Liver (tissue), 9 donors: ENCODE data around the gene AIDA. TPM values are rescaled to one million over a fixed set of nuclear protein-coding genes. Genes with fewer than 3 reads are reported as not detected.

ENCODE experiments used
- DNase-seq: peaks from one replicate; pipeline ENCODE4 v3.0.0-alpha.2; 2017; ENCODE audit warnings: low spot score
- H3K27ac ChIP-seq, 2 donors: one replicate each; pipeline ENCODE4 v1.7.0; 2013; ENCODE audit warnings: inconsistent platforms in 2 of 2, low read length in 2 of 2, control low read depth in 1 of 2, low read depth in 1 of 2, mild to moderate bottlenecking in 1 of 2
- H3K27me3 ChIP-seq, 4 donors: one replicate each; pipeline versions ENCODE4 v1.6.1 to v1.7.0; 2013; ENCODE audit warnings: low read length in 3 of 4, inconsistent platforms in 1 of 4, mild to moderate bottlenecking in 1 of 4, moderate library complexity in 1 of 4; ENCODE audit not compliant: control insufficient read depth in 4 of 4, insufficient read depth in 4 of 4
- H3K36me3 ChIP-seq, 4 donors: one replicate each; pipeline versions ENCODE4 v1.6.1 to v1.7.0; 2013; ENCODE audit warnings: low read length in 3 of 4, mild to moderate bottlenecking in 3 of 4, low read depth in 1 of 4, moderate library complexity in 1 of 4; ENCODE audit not compliant: control insufficient read depth in 4 of 4, insufficient read depth in 3 of 4
- H3K4me1 ChIP-seq, 4 donors: one replicate each; pipeline versions ENCODE4 v1.6.1 to v1.7.0; 2013; ENCODE audit warnings: low read length in 3 of 4, mild to moderate bottlenecking in 3 of 4, moderate library complexity in 1 of 4; ENCODE audit not compliant: control insufficient read depth in 4 of 4, insufficient read depth in 4 of 4
- H3K4me3 ChIP-seq, 3 donors: one replicate each; pipeline versions ENCODE4 v1.6.1 to v1.7.0; 2013; ENCODE audit warnings: low read length in 3 of 3, control low read depth in 1 of 3, low read depth in 1 of 3, mild to moderate bottlenecking in 1 of 3
- H3K9ac ChIP-seq, 2 donors: one replicate each; pipeline ENCODE4 v1.7.0; 2013; ENCODE audit warnings: low read length in 2 of 2, mild to moderate bottlenecking in 2 of 2, moderate library complexity in 2 of 2, control low read depth in 1 of 2, low read depth in 1 of 2
- H3K9me3 ChIP-seq, 4 donors: one replicate each; pipeline versions ENCODE4 v1.6.1 to v1.7.0; 2013; ENCODE audit warnings: low read length in 3 of 4; ENCODE audit not compliant: control insufficient read depth in 4 of 4
- EGR1 ChIP-seq, 2 donors: IDR thresholded peaks; 2 replicates each; pipeline ENCODE4 v1.6.1; 2016 to 2018; ENCODE audit warnings: antibody characterized with exemption in 2 of 2, low read depth in 2 of 2
- FOXA1 ChIP-seq: IDR thresholded peaks from 2 replicates; pipeline ENCODE4 v1.6.1; 2016; ENCODE audit warnings: antibody characterized with exemption
- FOXA2 ChIP-seq: IDR thresholded peaks from 2 replicates; pipeline ENCODE4 v1.6.1; 2016; ENCODE audit warnings: antibody characterized with exemption
- GABPA ChIP-seq, 2 donors: IDR thresholded peaks in 1 of 2; conservative IDR thresholded peaks in 1 of 2; 2 replicates each; pipeline ENCODE4 v1.6.1; 2016; ENCODE audit warnings: antibody characterized with exemption in 2 of 2, mild to moderate bottlenecking in 1 of 2, moderate library complexity in 1 of 2
- HNF4A ChIP-seq, 2 donors: conservative IDR thresholded peaks; 2 replicates each; pipeline ENCODE4 v1.6.1; 2016; ENCODE audit warnings: antibody characterized with exemption in 2 of 2, mild to moderate bottlenecking in 2 of 2
- HNF4G ChIP-seq: IDR thresholded peaks from 2 replicates; pipeline ENCODE4 v1.6.1; 2016; ENCODE audit warnings: antibody characterized with exemption
- JUND ChIP-seq, 2 donors: IDR thresholded peaks; 2 replicates each; pipeline ENCODE4 v1.6.1; 2016; ENCODE audit warnings: antibody characterized with exemption in 2 of 2
- NR2F2 ChIP-seq: IDR thresholded peaks from 2 replicates; pipeline ENCODE4 v1.6.1; 2016; ENCODE audit warnings: antibody characterized with exemption
- RAD21 ChIP-seq, 2 donors: IDR thresholded peaks; 2 replicates each; pipeline ENCODE4 v1.6.1; 2016; ENCODE audit warnings: antibody characterized with exemption in 2 of 2, mild to moderate bottlenecking in 2 of 2
- RXRA ChIP-seq, 2 donors: IDR thresholded peaks; 2 replicates each; pipeline ENCODE4 v1.6.1; 2017 to 2018; ENCODE audit warnings: antibody characterized with exemption in 2 of 2, mild to moderate bottlenecking in 1 of 2
- SP1 ChIP-seq: IDR thresholded peaks from 2 replicates; pipeline ENCODE4 v1.6.1; 2018; ENCODE audit warnings: antibody characterized with exemption, mild to moderate bottlenecking
- TAF1 ChIP-seq: conservative IDR thresholded peaks from 2 replicates; pipeline ENCODE4 v1.6.1; 2016; ENCODE audit warnings: antibody characterized with exemption, mild to moderate bottlenecking
- YY1 ChIP-seq: IDR thresholded peaks from 2 replicates; pipeline ENCODE4 v1.6.1; 2016; ENCODE audit warnings: antibody characterized with exemption, mild to moderate bottlenecking
- WGBS: extraction: QIAGEN DNeasy Blood & Tissue Kit; methylation state at CpG from one replicate; pipeline ENCODE4 v1.1.7; 2013; 5-methylcytosine and 5-hydroxymethylcytosine counted together
- polyA plus RNA-seq, 2 donors: library from polyadenylated mRNA; stranded (reverse) in 1 of 2; unstranded in 1 of 2; fragments of 200-250 nt in 1 of 2; fragments of >200 nt in 1 of 2; fragmentation: Nextera tagmentation in 1 of 2; extraction: Ambion mirVana in 1 of 2; gene quantifications; one replicate each; pipeline versions ENCODE4 v1.2.1 to v1.2.3, GENCODE V29; 2013 to 2015
- total RNA-seq, 2 donors: library from RNA; depleted of rRNA; stranded (reverse); fragments of >200 nt; gene quantifications; one replicate each; pipeline ENCODE4 v1.2.3, GENCODE V29; 2014
- TF ChIP-seq, protein P1 (sequence below): IDR thresholded peaks from 2 replicates; pipeline ENCODE4 v1.6.1; 2016; ENCODE audit warnings: antibody characterized with exemption
- TF ChIP-seq, protein P2 (sequence below): fragments of 150-350 bp; IDR thresholded peaks from 2 replicates; pipeline ENCODE4 v1.5.1; 2017; ENCODE audit warnings: improper control_type of control experiment, low read depth, low read length; ENCODE audit not compliant: missing input control
- TF ChIP-seq, protein P3 (sequence below): IDR thresholded peaks from 2 replicates; pipeline ENCODE4 v1.6.1; 2016; ENCODE audit warnings: antibody characterized with exemption, mild to moderate bottlenecking
- TF ChIP-seq, protein P4 (sequence below): IDR thresholded peaks from 2 replicates; pipeline ENCODE4 v1.6.1; 2016; ENCODE audit warnings: antibody characterized with exemption
- TF ChIP-seq, protein P5 (sequence below): IDR thresholded peaks from 2 replicates; pipeline ENCODE4 v1.6.1; 2016; ENCODE audit warnings: antibody characterized with exemption
- donor health status: healthy.
- donor health status: healthy.
- donor health status: healthy.
- donor health status: healthy.
- donor health status: healthy.

AIDA gene
- total and polyA plus RNA-seq, 4 donors, result 9.3 to 48.2 (median 21.5) TPM

DNA sequence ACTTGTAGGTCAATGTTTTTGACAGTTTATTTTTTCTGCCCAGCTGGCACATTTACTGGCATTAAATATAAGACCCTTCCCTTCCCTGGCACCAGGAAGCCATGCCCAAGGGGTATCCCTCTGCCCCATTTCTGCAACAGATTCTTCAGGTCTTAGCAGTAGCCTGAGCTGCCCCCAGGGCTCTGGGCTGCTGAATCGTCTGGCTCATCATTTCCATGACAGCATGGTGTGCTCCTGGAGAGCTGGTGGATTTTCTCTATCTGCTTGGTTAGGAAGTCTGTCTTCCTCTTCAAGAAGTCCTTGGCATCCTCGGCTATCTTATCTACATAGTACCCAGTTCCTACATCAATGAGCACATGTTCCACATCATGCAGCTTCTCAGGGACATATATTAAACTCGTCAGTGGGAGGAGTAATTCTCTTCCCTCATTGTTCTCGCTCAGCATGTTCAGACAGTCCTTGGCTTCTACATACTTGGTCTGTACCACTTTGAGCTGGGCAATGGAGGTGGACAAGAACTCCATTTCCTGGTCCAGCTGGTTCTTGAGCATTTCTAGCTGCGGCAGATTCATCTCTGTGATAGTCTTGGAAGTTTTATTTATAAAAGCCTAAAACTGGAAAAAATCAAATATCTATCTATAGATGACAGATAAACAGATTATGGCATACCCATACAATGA is 70.9 kb downstream of the AIDA start:
- H3K27me3 ChIP-seq, result no peaks in the 10 kb centered on the region
- no peak overlapping the region for H3K9ac ChIP-seq
- no peaks in the 10 kb centered on the region for H3K9me3 ChIP-seq
- no peak overlapping the region for H3K4me3 ChIP-seq
- DNase-seq, result no peak
- WGBS, result 87% methylated on average over 5 of the region's 5 CpGs
- H3K4me1 ChIP-seq, result peaks cover 0 to 24% (median 9%) of the 10 kb centered on the region in 4 donors
- H3K36me3 ChIP-seq, result peaks cover 1 to 16% (median 6%) of the 10 kb centered on the region in 4 donors
- TF ChIP-seq FOXA2 (no peak), NR2F2 (no peak)
- TF ChIP-seq, protein P1, sequence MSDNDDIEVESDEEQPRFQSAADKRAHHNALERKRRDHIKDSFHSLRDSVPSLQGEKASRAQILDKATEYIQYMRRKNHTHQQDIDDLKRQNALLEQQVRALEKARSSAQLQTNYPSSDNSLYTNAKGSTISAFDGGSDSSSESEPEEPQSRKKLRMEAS, result no peak
- H3K27ac ChIP-seq, result no peak overlapping the region

DNA sequence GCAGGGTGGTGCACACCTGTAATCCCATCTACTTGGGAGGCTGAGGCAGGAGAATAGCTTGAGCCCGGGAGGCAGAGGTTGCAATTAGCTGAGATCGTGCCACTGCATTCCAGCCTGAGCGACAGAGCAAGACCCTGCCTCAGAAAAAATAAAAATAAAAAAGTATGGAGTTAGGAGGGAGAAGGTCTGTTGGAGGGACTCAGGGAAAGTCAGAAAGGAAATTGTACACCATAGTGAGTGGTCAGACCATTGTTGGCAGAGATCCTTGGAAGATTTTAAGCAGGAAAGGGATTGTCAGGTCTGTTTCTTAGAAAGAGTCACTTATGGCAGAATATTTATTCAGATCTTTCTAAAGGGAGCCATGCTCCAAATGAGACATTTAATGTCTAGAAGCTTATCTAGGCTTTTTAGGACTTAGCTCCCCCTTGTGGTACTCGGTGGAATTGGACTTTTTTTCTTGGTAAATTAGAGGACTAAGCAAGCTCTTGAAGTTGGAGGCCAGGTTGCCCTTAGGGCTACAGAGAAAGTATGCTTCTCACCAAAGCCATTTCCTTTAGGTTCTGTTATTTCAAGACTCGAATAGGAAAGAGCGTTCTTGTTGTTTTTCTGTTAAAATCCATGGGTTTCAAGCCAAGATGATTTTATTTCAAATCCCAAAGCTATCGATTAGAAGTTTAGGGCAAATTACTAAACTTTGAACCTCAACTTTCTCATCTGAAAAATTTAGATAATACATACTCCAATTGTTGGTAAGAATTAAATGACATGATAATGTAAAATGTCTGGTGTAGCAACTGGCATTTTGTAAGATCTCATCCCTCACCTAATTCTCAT is 77.9 kb downstream of the AIDA start:
- WGBS, result 47% methylated on average over 7 of the region's 7 CpGs
- Histone ChIP-seq H3K9me3 (no peaks in the 10 kb centered on the region), H3K27me3 (no peaks in the 10 kb centered on the region), H3K4me3 (no peak overlapping the region), H3K9ac (no peak overlapping the region), H3K36me3 (peaks cover 0 to 25% (median 16%) of the 10 kb centered on the region in 4 donors), H3K4me1 (peaks cover 0 to 23% (median 15%) of the 10 kb centered on the region in 4 donors), H3K27ac (peak overlapping the region in 1 of 2 donors; percentile 13)
- peak; percentile 68 for DNase-seq
- TF ChIP-seq HNF4G (no peak), FOXA2 (no peak), RAD21 (IDR thresholded peaks at IDR 0.05) (peak; percentile 96 to 97), SP1 (no peak), HNF4A (conservative IDR thresholded peaks at IDR 0.05) (peak in 1 of 2 donors; percentile 4), NR2F2 (no peak), GABPA (IDR thresholded peaks at IDR 0.05 in 1 of 2, conservative IDR thresholded peaks at IDR 0.05 in 1 of 2) (no peak), FOXA1 (no peak), YY1 (no peak), TAF1 (no peak), RXRA (IDR thresholded peaks at IDR 0.05) (no peak), EGR1 (IDR thresholded peaks at IDR 0.05; ENCODE audit: low read depth in 2 of 2) (no peak), JUND (IDR thresholded peaks at IDR 0.05) (no peak)
- TF ChIP-seq, protein P2, sequence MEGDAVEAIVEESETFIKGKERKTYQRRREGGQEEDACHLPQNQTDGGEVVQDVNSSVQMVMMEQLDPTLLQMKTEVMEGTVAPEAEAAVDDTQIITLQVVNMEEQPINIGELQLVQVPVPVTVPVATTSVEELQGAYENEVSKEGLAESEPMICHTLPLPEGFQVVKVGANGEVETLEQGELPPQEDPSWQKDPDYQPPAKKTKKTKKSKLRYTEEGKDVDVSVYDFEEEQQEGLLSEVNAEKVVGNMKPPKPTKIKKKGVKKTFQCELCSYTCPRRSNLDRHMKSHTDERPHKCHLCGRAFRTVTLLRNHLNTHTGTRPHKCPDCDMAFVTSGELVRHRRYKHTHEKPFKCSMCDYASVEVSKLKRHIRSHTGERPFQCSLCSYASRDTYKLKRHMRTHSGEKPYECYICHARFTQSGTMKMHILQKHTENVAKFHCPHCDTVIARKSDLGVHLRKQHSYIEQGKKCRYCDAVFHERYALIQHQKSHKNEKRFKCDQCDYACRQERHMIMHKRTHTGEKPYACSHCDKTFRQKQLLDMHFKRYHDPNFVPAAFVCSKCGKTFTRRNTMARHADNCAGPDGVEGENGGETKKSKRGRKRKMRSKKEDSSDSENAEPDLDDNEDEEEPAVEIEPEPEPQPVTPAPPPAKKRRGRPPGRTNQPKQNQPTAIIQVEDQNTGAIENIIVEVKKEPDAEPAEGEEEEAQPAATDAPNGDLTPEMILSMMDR, result peak; percentile 90
- TF ChIP-seq, protein P1, result peak; percentile 41
- TF ChIP-seq, protein P3, sequence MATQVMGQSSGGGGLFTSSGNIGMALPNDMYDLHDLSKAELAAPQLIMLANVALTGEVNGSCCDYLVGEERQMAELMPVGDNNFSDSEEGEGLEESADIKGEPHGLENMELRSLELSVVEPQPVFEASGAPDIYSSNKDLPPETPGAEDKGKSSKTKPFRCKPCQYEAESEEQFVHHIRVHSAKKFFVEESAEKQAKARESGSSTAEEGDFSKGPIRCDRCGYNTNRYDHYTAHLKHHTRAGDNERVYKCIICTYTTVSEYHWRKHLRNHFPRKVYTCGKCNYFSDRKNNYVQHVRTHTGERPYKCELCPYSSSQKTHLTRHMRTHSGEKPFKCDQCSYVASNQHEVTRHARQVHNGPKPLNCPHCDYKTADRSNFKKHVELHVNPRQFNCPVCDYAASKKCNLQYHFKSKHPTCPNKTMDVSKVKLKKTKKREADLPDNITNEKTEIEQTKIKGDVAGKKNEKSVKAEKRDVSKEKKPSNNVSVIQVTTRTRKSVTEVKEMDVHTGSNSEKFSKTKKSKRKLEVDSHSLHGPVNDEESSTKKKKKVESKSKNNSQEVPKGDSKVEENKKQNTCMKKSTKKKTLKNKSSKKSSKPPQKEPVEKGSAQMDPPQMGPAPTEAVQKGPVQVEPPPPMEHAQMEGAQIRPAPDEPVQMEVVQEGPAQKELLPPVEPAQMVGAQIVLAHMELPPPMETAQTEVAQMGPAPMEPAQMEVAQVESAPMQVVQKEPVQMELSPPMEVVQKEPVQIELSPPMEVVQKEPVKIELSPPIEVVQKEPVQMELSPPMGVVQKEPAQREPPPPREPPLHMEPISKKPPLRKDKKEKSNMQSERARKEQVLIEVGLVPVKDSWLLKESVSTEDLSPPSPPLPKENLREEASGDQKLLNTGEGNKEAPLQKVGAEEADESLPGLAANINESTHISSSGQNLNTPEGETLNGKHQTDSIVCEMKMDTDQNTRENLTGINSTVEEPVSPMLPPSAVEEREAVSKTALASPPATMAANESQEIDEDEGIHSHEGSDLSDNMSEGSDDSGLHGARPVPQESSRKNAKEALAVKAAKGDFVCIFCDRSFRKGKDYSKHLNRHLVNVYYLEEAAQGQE, result no peak
- TF ChIP-seq, protein P4, sequence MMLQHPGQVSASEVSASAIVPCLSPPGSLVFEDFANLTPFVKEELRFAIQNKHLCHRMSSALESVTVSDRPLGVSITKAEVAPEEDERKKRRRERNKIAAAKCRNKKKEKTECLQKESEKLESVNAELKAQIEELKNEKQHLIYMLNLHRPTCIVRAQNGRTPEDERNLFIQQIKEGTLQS, result no peak
- TF ChIP-seq, protein P5, sequence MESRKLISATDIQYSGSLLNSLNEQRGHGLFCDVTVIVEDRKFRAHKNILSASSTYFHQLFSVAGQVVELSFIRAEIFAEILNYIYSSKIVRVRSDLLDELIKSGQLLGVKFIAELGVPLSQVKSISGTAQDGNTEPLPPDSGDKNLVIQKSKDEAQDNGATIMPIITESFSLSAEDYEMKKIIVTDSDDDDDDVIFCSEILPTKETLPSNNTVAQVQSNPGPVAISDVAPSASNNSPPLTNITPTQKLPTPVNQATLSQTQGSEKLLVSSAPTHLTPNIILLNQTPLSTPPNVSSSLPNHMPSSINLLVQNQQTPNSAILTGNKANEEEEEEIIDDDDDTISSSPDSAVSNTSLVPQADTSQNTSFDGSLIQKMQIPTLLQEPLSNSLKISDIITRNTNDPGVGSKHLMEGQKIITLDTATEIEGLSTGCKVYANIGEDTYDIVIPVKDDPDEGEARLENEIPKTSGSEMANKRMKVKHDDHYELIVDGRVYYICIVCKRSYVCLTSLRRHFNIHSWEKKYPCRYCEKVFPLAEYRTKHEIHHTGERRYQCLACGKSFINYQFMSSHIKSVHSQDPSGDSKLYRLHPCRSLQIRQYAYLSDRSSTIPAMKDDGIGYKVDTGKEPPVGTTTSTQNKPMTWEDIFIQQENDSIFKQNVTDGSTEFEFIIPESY, result no peak
